Islet of Langerhans (tissue), 1 donor: ENCODE results near the gene MMP28.

Experiments
- FAIRE-seq: peaks from one replicate; lab custom pipeline; 2011; peaks lifted over from hg19 to GRCh38; lab: Jason Lieb, UNC

MMP28 gene

GRCh38 chr17:35723735-35724134 is 71.7 kb downstream of the MMP28 start:
- no peak for FAIRE-seq

DNA sequence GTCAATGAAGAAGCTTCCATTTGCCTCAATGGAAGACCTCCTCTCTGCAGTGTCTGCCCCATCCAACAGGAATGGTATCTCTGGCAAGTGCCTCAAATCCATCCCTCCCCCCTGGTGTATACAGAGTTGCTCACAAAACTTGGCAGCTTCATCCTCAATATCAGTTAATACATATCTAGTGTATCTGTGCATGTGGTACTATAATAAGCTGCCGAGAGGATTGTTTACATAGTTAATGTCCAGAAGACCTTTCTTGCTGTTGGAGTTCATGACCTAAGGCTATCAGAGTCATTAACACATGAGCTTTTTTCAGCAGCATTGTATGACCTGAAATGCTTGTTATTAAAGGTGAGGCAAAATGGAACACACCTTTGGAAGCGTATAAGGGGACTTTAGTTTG is 78.0 kb downstream of the MMP28 start:
- FAIRE-seq, result no peak

GRCh38 chr17:35716897-35717465 is 78.5 kb downstream of the MMP28 start:
- FAIRE-seq, result no peak

DNA sequence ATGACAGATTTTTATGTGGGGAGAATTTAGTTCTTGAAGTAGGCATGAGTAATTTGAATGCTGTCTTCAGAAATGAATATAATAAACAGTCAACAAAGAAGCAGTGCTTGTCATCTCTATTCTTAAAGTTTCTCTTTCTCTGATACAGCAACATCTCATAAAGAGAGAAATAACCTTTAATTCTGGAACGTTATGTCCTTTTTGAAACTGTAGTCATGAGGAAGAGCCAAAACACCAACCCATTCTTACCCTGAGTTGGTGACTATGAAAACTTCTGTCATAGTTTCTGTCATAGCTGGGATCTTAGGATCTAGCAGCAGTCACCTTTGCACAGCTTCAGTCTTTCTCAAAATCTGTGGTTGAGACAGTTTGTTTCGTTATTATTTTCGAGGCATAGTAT is 79.3 kb downstream of the MMP28 start:
- no peak for FAIRE-seq
